AG04449 (cell line): ENCODE results near the gene LARGE1.

Source experiments
- CTCF ChIA-PET: fragments of 350-600 bp; formaldehyde crosslinking; extraction: SDS; loops from one replicate; lab custom pipeline; 2021; ENCODE audit warnings: antibody characterized with exemption; lab: Yijun Ruan, JAX
- POLR2A ChIA-PET: fragments of 400-600, 350-600 bp; formaldehyde crosslinking; extraction: SDS; loops from one replicate; lab custom pipeline; 2020; ENCODE audit warnings: antibody characterized with exemption, inconsistent platforms; lab: Yijun Ruan, JAX
- DNase-seq: peaks from one replicate; pipeline ENCODE4 v3.0.0-alpha.2; 2010; ENCODE audit warnings: low read depth, low spot score
- H3K4me3 ChIP-seq: 2 replicates; pipeline ENCODE4 v1.5.1; 2011; ENCODE audit warnings: low read depth, mild to moderate bottlenecking, control low read depth, low read length
- CTCF ChIP-seq: IDR thresholded peaks from one replicate; pipeline ENCODE4 v1.5.1; 2011; ENCODE audit warnings: mild to moderate bottlenecking, moderate library complexity, low read length, control low read depth, inconsistent platforms; ENCODE audit not compliant: insufficient read depth; ENCODE audit errors: missing control alignments

The LARGE1 gene

GRCh38 chr22:33350961-33351360 lies 569.3 kb downstream of the LARGE1 start:
- no peak for DNase-seq
- H3K4me3 ChIP-seq, result no peak overlapping the region
- ChIA-PET POLR2A (no interaction called here), CTCF (no interaction called here)
- TF ChIP-seq CTCF, result no peak

DNA sequence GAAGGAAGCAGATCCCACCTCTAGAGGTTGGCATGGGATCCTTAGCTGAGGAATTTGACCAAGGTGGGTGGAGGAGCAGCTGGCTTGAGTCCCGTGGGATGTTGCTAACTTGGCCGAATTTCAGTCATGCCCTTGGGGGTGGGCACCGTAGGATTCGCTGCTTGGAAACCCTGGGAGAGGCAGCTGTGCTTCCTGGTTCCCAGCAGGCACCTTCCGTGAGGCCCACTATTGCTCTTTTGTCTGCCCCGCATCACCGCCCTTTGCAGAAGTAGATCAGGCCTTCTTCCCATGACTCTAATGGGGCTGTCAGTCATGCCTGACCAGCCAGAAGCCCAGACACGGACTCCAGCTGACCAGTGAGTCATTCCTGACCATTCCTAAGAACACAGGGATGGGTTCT lies 569.8 kb downstream of the LARGE1 start:
- DNase-seq, result no peak
- ChIA-PET POLR2A (no interaction called here), CTCF (no interaction called here)
- no peak for TF ChIP-seq CTCF
- H3K4me3 ChIP-seq, result no peak overlapping the region

- no peak overlapping the region for H3K4me3 ChIP-seq
- CTCF ChIA-PET, result no interaction called here
- no peak for DNase-seq
- TF ChIP-seq CTCF, result no peak
- POLR2A ChIA-PET, result no interaction called here
These were observed 573.3 kb downstream of the LARGE1 start for GRCh38 chr22:33347002-33347401.

GRCh38 chr22:33341611-33342010 lies 578.7 kb downstream of the LARGE1 start:
- CTCF ChIA-PET, result interaction anchor here (1.0 kb wide), 1 partner anchor 1808 kb away, joined by 3 read pairs; no protein-coding TSS in a partner anchor
- DNase-seq, result no peak
- POLR2A ChIA-PET, result no interaction called here
- no peak for TF ChIP-seq CTCF
- H3K4me3 ChIP-seq, result no peak overlapping the region

- ChIA-PET CTCF (no interaction called here), POLR2A (no interaction called here)
- TF ChIP-seq CTCF, result no peak
- H3K4me3 ChIP-seq, result no peak overlapping the region
- DNase-seq, result no peak
These were observed 582.8 kb downstream of the LARGE1 start for GRCh38 chr22:33337524-33337923.

DNA sequence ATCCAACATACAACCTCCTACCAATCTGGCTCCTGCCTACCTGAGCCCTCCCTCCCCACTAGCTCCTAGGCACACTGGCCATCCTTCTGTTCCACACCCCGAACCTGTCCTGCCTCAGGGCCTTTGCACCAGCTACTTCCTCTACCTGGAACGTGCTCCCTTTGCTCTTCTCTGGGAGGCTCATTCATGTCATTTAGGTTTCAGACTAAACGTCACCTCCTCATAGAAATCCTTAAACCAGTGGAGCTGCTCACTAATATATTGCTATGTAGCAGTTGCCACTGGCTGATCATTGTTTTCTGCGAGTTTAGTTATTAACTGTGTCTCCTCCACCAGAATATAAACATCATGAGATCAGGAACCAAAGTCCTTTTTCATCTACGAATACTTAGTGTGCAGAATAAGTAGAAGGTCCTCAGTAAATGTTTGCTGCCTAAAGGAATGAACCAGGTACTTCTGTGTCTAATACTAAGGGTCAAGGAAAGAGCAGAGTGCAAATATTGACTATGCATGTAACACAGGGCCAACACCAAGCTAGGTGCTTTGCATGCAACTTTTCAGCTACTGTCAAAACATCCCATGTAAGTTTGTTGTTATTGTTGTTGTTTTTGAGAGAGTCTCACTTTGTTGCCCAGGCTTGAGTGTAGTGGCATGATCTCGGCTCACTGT lies 584.5 kb downstream of the LARGE1 start:
- no peak overlapping the region for H3K4me3 ChIP-seq
- no peak for TF ChIP-seq CTCF
- DNase-seq, result no peak
- ChIA-PET POLR2A (no interaction called here), CTCF (no interaction called here)
